ENCODE data around the gene SEPTIN2. TPM values are rescaled to one million over a fixed set of nuclear protein-coding genes. Genes with fewer than 3 reads are reported as not detected.

Gene SEPTIN2
- total RNA-seq, 1 experiment from 2014 or later: 500 TPM

DNA sequence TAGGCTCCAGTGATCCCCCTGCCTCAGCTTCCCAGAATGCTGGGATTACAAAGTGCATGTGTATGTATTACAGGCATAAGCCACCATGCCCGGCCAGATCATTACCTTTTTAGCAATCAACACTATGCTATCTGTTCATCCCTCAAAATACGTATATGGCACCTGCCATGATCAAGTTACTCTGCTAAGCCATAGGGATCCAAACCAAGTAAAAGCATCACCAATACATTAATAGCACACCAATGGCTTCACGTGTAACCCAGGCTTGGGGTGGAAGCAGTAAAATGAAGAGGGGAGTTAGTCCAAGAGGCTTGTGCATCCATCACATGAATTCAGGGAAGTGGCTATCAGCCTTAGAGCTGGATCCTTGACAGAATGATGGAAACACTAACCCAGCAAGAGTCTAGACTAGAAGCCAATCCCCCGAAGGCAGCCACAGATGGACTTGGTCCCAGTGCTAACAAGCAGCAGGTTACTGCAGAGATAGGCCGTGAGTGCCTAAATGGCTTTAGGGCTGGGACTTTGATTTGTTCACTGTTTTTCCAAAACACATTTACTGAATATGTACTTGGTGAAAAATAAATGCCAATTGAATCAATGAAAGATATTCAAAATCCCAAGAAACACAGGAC, 11.6 kb upstream of the SEPTIN2 start:
- intact Hi-C loops (cut with micrococcal nuclease; ENCODE audit: unreplicated experiment): no loop called here
- H3K4me2 ChIP-seq: no peak overlapping the region
- peaks cover 7% of the 10 kb centered on the region; the same call in 1 of the 2 replicates for H3K36me3 ChIP-seq (ENCODE audit: low read depth)
- H2AFZ ChIP-seq: no peak overlapping the region
- H3K4me3 ChIP-seq: no peak overlapping the region
- ChIA-PET POLR2A (ENCODE audit: unreplicated experiment) (interaction anchor here (0.6 kb wide), 2 partner anchors 10 to 549 kb away, joined by 3 to 8 read pairs; no protein-coding TSS in a partner anchor), CTCF (no interaction called here)
- peak in 1 of 2 experiments; percentile 23 for DNase-seq
- peaks cover 22% of the 10 kb centered on the region; the same call in 1 of the 2 replicates for H3F3A ChIP-seq (ENCODE audit: insufficient read depth, low read depth)
- no TSS peak for BruUV-seq (replicated peaks)
- H3K9me3 ChIP-seq (ENCODE audit: insufficient read depth, low read depth): no peaks in the 10 kb centered on the region
- no peaks in the 10 kb centered on the region for H3K9me2 ChIP-seq (ENCODE audit: insufficient read depth)
- H3K27ac ChIP-seq: no peak overlapping the region
- H3K79me2 ChIP-seq (ENCODE audit: low read depth): peaks cover 96% of the 10 kb centered on the region
- peaks cover 95% of the 10 kb centered on the region for H4K20me1 ChIP-seq (ENCODE audit: insufficient read depth)
- no peaks in the 10 kb centered on the region; the same call in 1 of the 2 replicates for H3K4me1 ChIP-seq (replicated peaks; ENCODE audit: insufficient read depth)
- TF ChIP-seq CTCF (conservative IDR thresholded peaks at IDR 0.05): no peak
- TF ChIP-seq EZH2 (IDR thresholded peaks at IDR 0.05; ENCODE audit: low read depth): no peak
- no peaks in the 10 kb centered on the region for H3K27me3 ChIP-seq (ENCODE audit: insufficient read depth, low read depth)

DNA sequence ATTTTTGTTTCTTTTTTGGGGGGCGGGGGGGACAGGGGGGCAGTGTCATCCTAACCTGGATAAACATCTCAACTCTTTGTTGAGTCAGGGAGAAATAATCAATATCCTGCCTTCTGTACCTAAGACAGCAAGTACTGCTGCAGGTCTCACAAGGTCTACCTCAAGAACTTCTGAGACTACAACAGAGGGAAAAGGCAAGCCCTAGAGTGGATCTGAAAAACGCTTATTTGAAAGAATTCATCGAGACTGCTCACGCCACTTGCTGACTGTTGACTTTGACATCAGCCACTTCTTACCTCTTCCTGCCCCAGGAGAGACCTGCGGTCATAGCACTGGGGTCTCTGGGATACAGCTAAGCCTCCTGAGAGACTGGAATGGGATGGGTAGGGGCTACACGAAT, 8.7 kb upstream of the SEPTIN2 start:
- Histone ChIP-seq H3K27ac (no peak overlapping the region), H3K4me3 (no peak overlapping the region), H4K20me1 (ENCODE audit: insufficient read depth) (peaks cover 95% of the 10 kb centered on the region), H3K9me3 (ENCODE audit: insufficient read depth, low read depth) (no peaks in the 10 kb centered on the region), H3F3A (ENCODE audit: insufficient read depth, low read depth) (peaks cover 12% of the 10 kb centered on the region; the same call in 1 of the 2 replicates), H3K4me1 (replicated peaks; ENCODE audit: insufficient read depth) (no peaks in the 10 kb centered on the region; the same call in 1 of the 2 replicates), H3K27me3 (ENCODE audit: insufficient read depth, low read depth) (no peaks in the 10 kb centered on the region), H3K79me2 (ENCODE audit: low read depth) (peaks cover 98% of the 10 kb centered on the region), H3K4me2 (no peak overlapping the region), H3K9me2 (ENCODE audit: insufficient read depth) (no peaks in the 10 kb centered on the region), H2AFZ (no peak overlapping the region), H3K36me3 (ENCODE audit: low read depth) (peaks cover 16% of the 10 kb centered on the region; the same call in 1 of the 2 replicates)
- DNase-seq: no peak
- no peak for TF ChIP-seq EZH2 (IDR thresholded peaks at IDR 0.05; ENCODE audit: low read depth)
- TF ChIP-seq CTCF (conservative IDR thresholded peaks at IDR 0.05): no peak
- intact Hi-C loops (cut with micrococcal nuclease; ENCODE audit: unreplicated experiment): no loop called here
- POLR2A ChIA-PET (ENCODE audit: unreplicated experiment): no interaction called here
- BruUV-seq (replicated peaks): no TSS peak
- CTCF ChIA-PET: no interaction called here

GRCh38 chr2:241308267-241308666, 7.5 kb upstream of the SEPTIN2 start:
- no peaks in the 10 kb centered on the region for H3K4me1 ChIP-seq (replicated peaks; ENCODE audit: insufficient read depth)
- H3K9me2 ChIP-seq (ENCODE audit: insufficient read depth): no peaks in the 10 kb centered on the region
- H2AFZ ChIP-seq: no peak overlapping the region
- TF ChIP-seq EZH2 (IDR thresholded peaks at IDR 0.05; ENCODE audit: low read depth) (no peak), CTCF (conservative IDR thresholded peaks at IDR 0.05) (no peak)
- H3K4me2 ChIP-seq: no peak overlapping the region
- H3K4me3 ChIP-seq: no peak overlapping the region
- no peaks in the 10 kb centered on the region for H3K9me3 ChIP-seq (ENCODE audit: insufficient read depth, low read depth)
- peaks cover 22% of the 10 kb centered on the region; the same call in 1 of the 2 replicates for H3K36me3 ChIP-seq (ENCODE audit: low read depth)
- peaks cover 11% of the 10 kb centered on the region; the same call in 1 of the 2 replicates for H3F3A ChIP-seq (ENCODE audit: insufficient read depth, low read depth)
- H3K27me3 ChIP-seq (ENCODE audit: insufficient read depth, low read depth): no peaks in the 10 kb centered on the region
- peaks cover 98% of the 10 kb centered on the region for H3K79me2 ChIP-seq (ENCODE audit: low read depth)
- BruUV-seq (replicated peaks): no TSS peak
- peaks cover 95% of the 10 kb centered on the region for H4K20me1 ChIP-seq (ENCODE audit: insufficient read depth)
- intact Hi-C loops (cut with micrococcal nuclease; ENCODE audit: unreplicated experiment): no loop called here
- H3K27ac ChIP-seq: no peak overlapping the region
- DNase-seq: no peak
- CTCF ChIA-PET: interaction anchor here (0.6 kb wide), 1 partner anchor 393 kb away, joined by 3 read pairs; no protein-coding TSS in a partner anchor
- POLR2A ChIA-PET (ENCODE audit: unreplicated experiment): interaction anchor here (0.6 kb wide), 1 partner anchor 26 kb away, joined by 3 read pairs; no protein-coding TSS in a partner anchor
